ENCODE measurements around the gene NDUFS6. TPM values are rescaled to one million over a fixed set of nuclear protein-coding genes. Genes with fewer than 3 reads are reported as not detected.

NDUFS6 gene
- total and polyA plus RNA-seq, 7 experiments from 2014 or later, result 14.2 to 61.7 (median 17.5) TPM

Other genes starting within 250 kb of the NDUFS6 start
- 10 to 100 TPM; 14.1 to 52.6 (median 26.8) TPM for gene MRPL36, start 1.6 kb upstream of the NDUFS6 start, total RNA-seq
- 10 to 100 TPM; 69.4 to 77.5 TPM for gene MRPL36, start 1.6 kb upstream of the NDUFS6 start, polyA plus RNA-seq
- not detected for gene IRX4, start 81.5 kb downstream of the NDUFS6 start, total RNA-seq
- not detected for gene IRX4, start 81.5 kb downstream of the NDUFS6 start, polyA plus RNA-seq

All from naive thymus-derived CD4-positive, alpha-beta T cell (primary cell).